Vagina (tissue), 2 donors: ENCODE results near the gene ANO9.
A peak's percentile ranks its signal among the peaks of the same experiment; 100 is the strongest.

Experiments
- CTCF ChIP-seq, 3 experiments: fragments of 450-650 bp in 2 of 3; fragments of 200-600 bp in 1 of 3; sonication (generic) in 1 of 3; IDR thresholded peaks; one replicate each; pipeline ENCODE4 v1.5.1; 2017 to 2019; ENCODE audit warnings: antibody characterized with exemption in 3 of 3, mild to moderate bottlenecking in 2 of 3, moderate library complexity in 2 of 3
- POLR2AphosphoS5 ChIP-seq, 2 donors: sonication (generic); formaldehyde crosslinking; IDR thresholded peaks; one replicate each; pipeline ENCODE4 v1.9.0; 2017; ENCODE audit warnings: antibody characterized with exemption in 2 of 2, mild to moderate bottlenecking in 2 of 2, low read depth in 1 of 2; ENCODE audit not compliant: insufficient read depth in 1 of 2

GRCh38 chr11:469684-470560 is 28.1 kb upstream of the ANO9 start:
- TF ChIP-seq POLR2AphosphoS5 (IDR thresholded peaks at IDR 0.05; ENCODE audit: insufficient read depth in 1 of 2, low read depth in 1 of 2) (peak; percentile 65 to 92), CTCF (IDR thresholded peaks at IDR 0.05) (peak in 1 of 3 experiments; percentile 36)
